ENCODE data around the gene KCNAB3. TPM values are rescaled to one million over a fixed set of nuclear protein-coding genes. Genes with fewer than 3 reads are reported as not detected.

KCNAB3 gene
- polyA plus RNA-seq, 3 donors: 11.7 TPM; not detected in 2

GRCh38 chr17:7932949-7933348 lies 3.3 kb upstream of the KCNAB3 start:
- peak overlapping the region; percentile 74 to 88 for H3K27ac ChIP-seq (ENCODE audit: low read depth in 1 of 2, low read length in 2 of 2)
- H3K4me3 Mint-ChIP-seq: peak overlapping the region; percentile 97 to 100
- peaks cover 0 to 2% (median 0%) of the 10 kb centered on the region in 7 donors for H3K9me3 Mint-ChIP-seq
- H3K79me2 ChIP-seq (ENCODE audit: insufficient read depth, low read length): peaks cover 53% of the 10 kb centered on the region
- peaks cover 19 to 46% of the 10 kb centered on the region in 2 donors for H3K36me3 ChIP-seq (replicated peaks in 1 of 2; ENCODE audit: control insufficient read depth in 1 of 2, insufficient read depth in 2 of 2, low read length in 2 of 2)
- peak overlapping the region; percentile 95 to 100 (median 99) for H3K27ac Mint-ChIP-seq
- peak overlapping the region; percentile 68 to 86 (median 78) for H3K4me3 ChIP-seq (replicated peaks in 1 of 3; ENCODE audit: low read depth in 2 of 3, low read length in 3 of 3)
- no peaks in the 10 kb centered on the region for H3K9me3 ChIP-seq (replicated peaks in 1 of 2; ENCODE audit: control insufficient read depth in 1 of 2, insufficient read depth in 1 of 2, low read length in 2 of 2)
- TF ChIP-seq CTCF (IDR thresholded peaks at IDR 0.05): peak; percentile 22
- peaks cover 0 to 4% (median 1%) of the 10 kb centered on the region in 3 donors for H3K27me3 Mint-ChIP-seq (ENCODE audit: low read depth in 3 of 3)
- H3K4me1 Mint-ChIP-seq: peaks cover 38% of the 10 kb centered on the region
- intact Hi-C loops (cut with micrococcal nuclease): loop anchor here in 1 of 2 donors (5.0 kb wide), 1 partner anchor 91 kb away; no protein-coding TSS in a partner anchor
- H3K4me2 ChIP-seq (replicated peaks; ENCODE audit: extremely low read depth, low read length, poor library complexity, severe bottlenecking): peak overlapping the region; percentile 84
- peaks cover 40 to 53% of the 10 kb centered on the region in 2 donors for H3K36me3 Mint-ChIP-seq
- 0% methylated on average over 6 of the region's 16 CpGs for WGBS (ENCODE audit: insufficient coverage)
- H3K9ac ChIP-seq (ENCODE audit: insufficient read depth, low read length, poor library complexity, severe bottlenecking): peak overlapping the region; percentile 71
- H4K20me1 ChIP-seq (ENCODE audit: insufficient read depth, low read length): no peaks in the 10 kb centered on the region
- H3K4me1 ChIP-seq (ENCODE audit: control insufficient read depth in 1 of 2, insufficient read depth in 2 of 2, low read length in 2 of 2): peaks cover 26 to 37% of the 10 kb centered on the region in 2 donors
- DNase-seq: peak; percentile 83 to 91 (median 88)
- peak overlapping the region; percentile 79 for H2AFZ ChIP-seq (ENCODE audit: insufficient read depth, low read depth, low read length, poor library complexity, severe bottlenecking)
- no peaks in the 10 kb centered on the region for H3K27me3 ChIP-seq (ENCODE audit: control insufficient read depth in 2 of 2, insufficient read depth in 2 of 2, low read length in 2 of 2)

- H3K4me3 Mint-ChIP-seq: peak overlapping the region; percentile 97 to 100
- H3K9me3 Mint-ChIP-seq: peaks cover 0 to 2% (median 0%) of the 10 kb centered on the region in 7 donors
- H3K4me3 ChIP-seq (replicated peaks in 1 of 3; ENCODE audit: low read depth in 2 of 3, low read length in 3 of 3): peak overlapping the region; percentile 68 to 86 (median 78)
- H3K9me3 ChIP-seq (replicated peaks in 1 of 2; ENCODE audit: control insufficient read depth in 1 of 2, insufficient read depth in 1 of 2, low read length in 2 of 2): no peaks in the 10 kb centered on the region
- H3K27ac ChIP-seq (ENCODE audit: low read depth in 1 of 2, low read length in 2 of 2): peak overlapping the region; percentile 74 to 88
- no peaks in the 10 kb centered on the region for H4K20me1 ChIP-seq (ENCODE audit: insufficient read depth, low read length)
- DNase-seq: peak in 2 of 3 donors; percentile 18 to 38
- peak overlapping the region; percentile 95 to 100 (median 99) for H3K27ac Mint-ChIP-seq
- WGBS (ENCODE audit: insufficient coverage): 0% methylated on average over 16 of the region's 17 CpGs
- intact Hi-C loops (cut with micrococcal nuclease): loop anchor here in 1 of 2 donors (5.0 kb wide), 1 partner anchor 90 kb away; no protein-coding TSS in a partner anchor
- TF ChIP-seq CTCF (IDR thresholded peaks at IDR 0.05): no peak
- H3K4me2 ChIP-seq (replicated peaks; ENCODE audit: extremely low read depth, low read length, poor library complexity, severe bottlenecking): peak overlapping the region; percentile 84
- peak overlapping the region; percentile 71 for H3K9ac ChIP-seq (ENCODE audit: insufficient read depth, low read length, poor library complexity, severe bottlenecking)
- peak overlapping the region; percentile 79 for H2AFZ ChIP-seq (ENCODE audit: insufficient read depth, low read depth, low read length, poor library complexity, severe bottlenecking)
- H3K4me1 ChIP-seq (ENCODE audit: control insufficient read depth in 1 of 2, insufficient read depth in 2 of 2, low read length in 2 of 2): peaks cover 26 to 37% of the 10 kb centered on the region in 2 donors
- H3K79me2 ChIP-seq (ENCODE audit: insufficient read depth, low read length): peaks cover 53% of the 10 kb centered on the region
- H3K4me1 Mint-ChIP-seq: peaks cover 43% of the 10 kb centered on the region
- H3K27me3 Mint-ChIP-seq (ENCODE audit: low read depth in 3 of 3): peaks cover 0 to 4% (median 1%) of the 10 kb centered on the region in 3 donors
- H3K36me3 Mint-ChIP-seq: peaks cover 39 to 53% of the 10 kb centered on the region in 2 donors
- peaks cover 19 to 45% of the 10 kb centered on the region in 2 donors for H3K36me3 ChIP-seq (replicated peaks in 1 of 2; ENCODE audit: control insufficient read depth in 1 of 2, insufficient read depth in 2 of 2, low read length in 2 of 2)
- no peaks in the 10 kb centered on the region for H3K27me3 ChIP-seq (ENCODE audit: control insufficient read depth in 2 of 2, insufficient read depth in 2 of 2, low read length in 2 of 2)
These were observed 2.8 kb upstream of the KCNAB3 start for GRCh38 chr17:7932483-7932891.

All from CD14-positive monocyte (primary cell).